G401 (cell line): ENCODE data around the gene LAD1. TPM values are rescaled to one million over a fixed set of nuclear protein-coding genes. Genes with fewer than 3 reads are reported as not detected.

ENCODE experiments used
- DNase-seq: peaks from one replicate; pipeline ENCODE4 v3.0.0-alpha.2; 2015; ENCODE audit warnings: low spot score
- in situ Hi-C: cut with HindIII; loops from 2 replicates; pipeline ENCODE4 v1.10.0; 2016; ENCODE audit warnings: low sequenced_read_pairs, mixed read lengths
- total RNA-seq: library from RNA; depleted of rRNA; stranded (reverse); fragments of >200 nt; shearing (Covaris generic); gene quantifications from 2 replicates; pipeline ENCODE4 v1.2.3, GENCODE V29; 2014

LAD1 gene
- total RNA-seq, 1 experiment from 2014 or later: 0.20 TPM

GRCh38 chr1:201419746-201420607, 20.9 kb upstream of the LAD1 start:
- DNase-seq: no peak
- in situ Hi-C loops: no loop called here

- DNase-seq: no peak
- in situ Hi-C loops: no loop called here
Measured at GRCh38 chr1:201419256-201419655, 20.1 kb upstream of the LAD1 start.

- in situ Hi-C loops: no loop called here
- DNase-seq: peak; percentile 68
Measured at GRCh38 chr1:201418461-201418860, 19.3 kb upstream of the LAD1 start.

GRCh38 chr1:201414051-201414738, 15.1 kb upstream of the LAD1 start:
- in situ Hi-C loops: no loop called here
- no peak for DNase-seq

GRCh38 chr1:201411292-201411691, 12.2 kb upstream of the LAD1 start:
- no peak for DNase-seq
- in situ Hi-C loops: no loop called here

GRCh38 chr1:201409440-201409839, 10.3 kb upstream of the LAD1 start:
- in situ Hi-C loops: no loop called here
- no peak for DNase-seq

GRCh38 chr1:201408834-201409200, 9.7 kb upstream of the LAD1 start:
- no peak for DNase-seq
- in situ Hi-C loops: no loop called here

- DNase-seq: peak; percentile 65
- in situ Hi-C loops: no loop called here
Measured at GRCh38 chr1:201408176-201408833, 9.2 kb upstream of the LAD1 start.

- no peak for DNase-seq
- in situ Hi-C loops: no loop called here
Measured at GRCh38 chr1:201406831-201407406, 7.8 kb upstream of the LAD1 start.

GRCh38 chr1:201405484-201405831, 6.3 kb upstream of the LAD1 start:
- DNase-seq: no peak
- in situ Hi-C loops: no loop called here

GRCh38 chr1:201404722-201405483, 5.8 kb upstream of the LAD1 start:
- no peak for DNase-seq
- in situ Hi-C loops: no loop called here

- DNase-seq: no peak
- in situ Hi-C loops: no loop called here
Measured at GRCh38 chr1:201404055-201404454, 4.9 kb upstream of the LAD1 start.

GRCh38 chr1:201403359-201403758, 4.2 kb upstream of the LAD1 start:
- no peak for DNase-seq
- in situ Hi-C loops: no loop called here

GRCh38 chr1:201401700-201402099, 2.6 kb upstream of the LAD1 start:
- DNase-seq: no peak
- in situ Hi-C loops: no loop called here

- no peak for DNase-seq
- in situ Hi-C loops: no loop called here
Measured at GRCh38 chr1:201400852-201401230, 1.7 kb upstream of the LAD1 start.

GRCh38 chr1:201400212-201400851, 1.2 kb upstream of the LAD1 start:
- in situ Hi-C loops: no loop called here
- no peak for DNase-seq

- DNase-seq: no peak
- in situ Hi-C loops: loop anchor here (5.0 kb wide), 1 partner anchor 78 kb away; no protein-coding TSS in a partner anchor
Measured at GRCh38 chr1:201399352-201400126, 415 bp upstream of the LAD1 start.

GRCh38 chr1:201397675-201398074, 1.4 kb downstream of the LAD1 start:
- in situ Hi-C loops: loop anchor here (5.0 kb wide), 1 partner anchor 80 kb away; no protein-coding TSS in a partner anchor
- no peak for DNase-seq
